ENCODE results near the gene NUTM2G.
"Not testable (repeated sequence)": the region's sequence is repeated elsewhere in the genome, so short reads cannot be mapped to it uniquely, and the experiment has no call there.

- TF ChIP-seq SPI1 (IDR thresholded peaks at IDR 0.05; ENCODE audit: low read depth, low read length); POLR2AphosphoS5 (IDR thresholded peaks at IDR 0.05; ENCODE audit: low read depth, low read length); TAF1 (IDR thresholded peaks at IDR 0.05; ENCODE audit: low read depth, low read length); POLR2A (IDR thresholded peaks at IDR 0.05; ENCODE audit: low read depth, low read length); POU2F2 (IDR thresholded peaks at IDR 0.05; ENCODE audit: low read depth, low read length); PAX5 (IDR thresholded peaks at IDR 0.05; ENCODE audit: insufficient read depth, low read length, severe bottlenecking): not testable (repeated sequence)
Measured at GRCh38 chr9:96949346-96949745, 20.7 kb downstream of the NUTM2G start.

Measured in GM12891 (cell line).